Activated CD4-positive, alpha-beta memory T cell treated with anti-CD3 and anti-CD28 coated beads for 36 hours (primary cell): ENCODE data around the gene RAB10. TPM values are rescaled to one million over a fixed set of nuclear protein-coding genes. Genes with fewer than 3 reads are reported as not detected.

Experiments
- CTCF ChIA-PET: fragments of 350-600 bp; sonication (Branson Sonifier 250); formaldehyde crosslinking; loops from one replicate; lab custom pipeline; 2021; ENCODE audit warnings: antibody characterized with exemption, inconsistent platforms; lab: Charles Lee
- POLR2A ChIA-PET: fragments of 350-600 bp; sonication (Branson Sonifier 250); formaldehyde crosslinking; loops from one replicate; lab custom pipeline; 2021; ENCODE audit warnings: antibody characterized with exemption; lab: Charles Lee
- DNase-seq: peaks from one replicate; pipeline ENCODE4 v3.0.0-alpha.2; 2020
- H3K27ac Mint-ChIP-seq: one replicate; pipeline ENCODE4 v1.8.0; 2021; ENCODE audit warnings: mixed read lengths
- H3K27me3 Mint-ChIP-seq: one replicate; pipeline ENCODE4 v1.8.0; 2021; ENCODE audit warnings: mixed read lengths
- H3K36me3 Mint-ChIP-seq: one replicate; pipeline ENCODE4 v1.8.0; 2021; ENCODE audit warnings: mixed read lengths
- H3K4me1 Mint-ChIP-seq: one replicate; pipeline ENCODE4 v1.8.0; 2021; ENCODE audit warnings: low read depth, mixed read lengths
- H3K4me3 Mint-ChIP-seq: one replicate; pipeline ENCODE4 v1.8.0; 2021; ENCODE audit warnings: mild to moderate bottlenecking, mixed read lengths
- H3K9me3 Mint-ChIP-seq: one replicate; pipeline ENCODE4 v1.8.0; 2021; ENCODE audit warnings: mixed read lengths
- intact Hi-C: fragments of 100-400 bp; cut with micrococcal nuclease; formaldehyde crosslinking; loops from one replicate; pipeline ENCODE4 v1.15.1; 2023
- total RNA-seq, 2 experiments: library from RNA; stranded (reverse); gene quantifications; one replicate each; pipeline ENCODE4 v1.2.3, GENCODE V29; 2021

RAB10 gene
- total RNA-seq, 2 experiments from 2014 or later = 110 to 119 TPM

GRCh38 chr2:26175466-26176278 is 141.8 kb downstream of the RAB10 start:
- H3K4me1 Mint-ChIP-seq = peaks cover 12% of the 10 kb centered on the region
- POLR2A ChIA-PET = no interaction called here

GRCh38 chr2:26176279-26176615 is 142.4 kb downstream of the RAB10 start:
- Mint-ChIP-seq H3K4me1 (peaks cover 12% of the 10 kb centered on the region), H3K36me3 (peaks cover 1% of the 10 kb centered on the region), H3K4me3 (no peak overlapping the region), H3K27ac (no peak overlapping the region), H3K9me3 (no peaks in the 10 kb centered on the region), H3K27me3 (peaks cover 41% of the 10 kb centered on the region)
- intact Hi-C loops = no loop called here
- no peak for DNase-seq
- POLR2A ChIA-PET = no interaction called here
- CTCF ChIA-PET = interaction anchor here (2.9 kb wide), 1 partner anchor 9 kb away, joined by 22 read pairs; no protein-coding TSS in a partner anchor

More at GRCh38 chr2:26175466-26176278, 141.8 kb downstream of the RAB10 start:
- intact Hi-C loops = no loop called here
- Mint-ChIP-seq H3K4me3 (no peak overlapping the region), H3K36me3 (peaks cover 1% of the 10 kb centered on the region), H3K27ac (no peak overlapping the region), H3K27me3 (peaks cover 37% of the 10 kb centered on the region), H3K9me3 (no peaks in the 10 kb centered on the region)
- CTCF ChIA-PET = interaction anchor here (2.9 kb wide), 1 partner anchor 10 kb away, joined by 22 read pairs; no protein-coding TSS in a partner anchor
- no peak for DNase-seq

GRCh38 chr2:26177122-26177521 is 143.2 kb downstream of the RAB10 start:
- POLR2A ChIA-PET = no interaction called here
- Mint-ChIP-seq H3K4me3 (no peak overlapping the region), H3K36me3 (no peaks in the 10 kb centered on the region), H3K27ac (no peak overlapping the region), H3K9me3 (no peaks in the 10 kb centered on the region), H3K4me1 (peaks cover 10% of the 10 kb centered on the region), H3K27me3 (peaks cover 34% of the 10 kb centered on the region)
- intact Hi-C loops = no loop called here
- no peak for DNase-seq
- CTCF ChIA-PET = interaction anchor here (2.9 kb wide), 1 partner anchor 8 kb away, joined by 22 read pairs; no protein-coding TSS in a partner anchor

DNA sequence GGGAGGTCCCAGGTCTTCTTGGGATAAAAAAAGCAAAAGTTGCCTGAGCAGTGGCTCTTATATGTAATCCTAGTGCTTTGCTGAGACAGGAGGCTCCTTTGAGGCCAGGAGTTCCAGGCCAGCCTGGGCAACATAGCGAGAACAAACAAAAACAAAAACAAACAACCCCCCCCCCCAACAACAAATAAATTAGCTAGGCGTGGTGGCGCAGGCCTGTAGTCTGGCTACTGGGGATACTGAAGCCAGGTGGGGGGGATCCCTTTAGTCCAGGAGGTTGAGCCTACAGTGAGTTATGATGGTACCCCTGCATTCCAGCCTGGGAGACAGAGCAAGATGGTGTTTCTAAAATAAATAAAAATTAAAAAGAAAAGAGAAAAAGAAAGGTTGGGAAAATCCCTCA is 144.4 kb downstream of the RAB10 start:
- ChIA-PET POLR2A (interaction anchor here (0.6 kb wide), 1 partner anchor 162 kb away, joined by 3 read pairs; no protein-coding TSS in a partner anchor), CTCF (no interaction called here)
- no peak for DNase-seq
- H3K4me3 Mint-ChIP-seq = no peak overlapping the region
- no peaks in the 10 kb centered on the region for H3K9me3 Mint-ChIP-seq
- H3K36me3 Mint-ChIP-seq = no peaks in the 10 kb centered on the region
- H3K27ac Mint-ChIP-seq = no peak overlapping the region
- intact Hi-C loops = no loop called here
- peaks cover 8% of the 10 kb centered on the region for H3K4me1 Mint-ChIP-seq
- H3K27me3 Mint-ChIP-seq = peaks cover 31% of the 10 kb centered on the region

DNA sequence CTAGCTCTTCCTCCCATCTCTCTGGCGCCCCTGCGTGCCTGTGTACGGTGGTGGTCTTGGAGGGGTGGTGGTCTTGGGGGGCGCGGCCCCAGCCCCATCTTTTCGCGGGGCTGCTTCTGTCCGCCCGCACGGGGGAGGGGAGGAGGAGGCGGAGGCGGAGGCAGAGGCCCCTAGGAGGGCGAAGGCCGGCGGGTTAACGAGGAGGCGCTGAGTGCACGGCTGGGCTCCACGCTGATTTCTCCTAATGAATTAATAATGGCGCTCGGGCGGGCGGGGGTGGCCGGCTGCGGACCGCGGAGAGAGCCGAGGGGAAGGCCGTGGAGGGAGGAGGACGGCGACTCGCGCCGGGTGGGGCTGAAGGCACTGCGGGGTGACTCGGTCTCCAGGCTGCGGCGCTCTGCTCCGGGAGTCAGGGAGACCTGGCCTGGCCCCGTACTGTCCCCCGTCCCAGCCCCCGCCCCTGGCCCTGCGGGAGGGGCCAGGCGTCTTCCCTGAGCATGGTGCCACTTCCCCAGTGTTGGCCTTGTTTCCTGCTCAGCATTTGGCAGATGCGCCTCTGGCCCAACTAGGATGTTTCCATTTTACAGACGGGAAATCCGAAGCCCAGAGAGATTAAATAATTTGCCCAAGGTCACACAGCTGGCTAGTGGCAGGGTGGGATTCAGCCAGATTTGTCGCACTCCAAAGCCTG is 145.0 kb downstream of the RAB10 start:
- H3K27ac Mint-ChIP-seq = no peak overlapping the region
- H3K4me3 Mint-ChIP-seq = no peak overlapping the region
- intact Hi-C loops = no loop called here
- no peaks in the 10 kb centered on the region for H3K9me3 Mint-ChIP-seq
- peaks cover 32% of the 10 kb centered on the region for H3K27me3 Mint-ChIP-seq
- H3K4me1 Mint-ChIP-seq = peaks cover 11% of the 10 kb centered on the region
- H3K36me3 Mint-ChIP-seq = no peaks in the 10 kb centered on the region
- POLR2A ChIA-PET = interaction anchor here (0.6 kb wide), 1 partner anchor 163 kb away, joined by 3 read pairs; no protein-coding TSS in a partner anchor
- no peak for DNase-seq
- CTCF ChIA-PET = no interaction called here

DNA sequence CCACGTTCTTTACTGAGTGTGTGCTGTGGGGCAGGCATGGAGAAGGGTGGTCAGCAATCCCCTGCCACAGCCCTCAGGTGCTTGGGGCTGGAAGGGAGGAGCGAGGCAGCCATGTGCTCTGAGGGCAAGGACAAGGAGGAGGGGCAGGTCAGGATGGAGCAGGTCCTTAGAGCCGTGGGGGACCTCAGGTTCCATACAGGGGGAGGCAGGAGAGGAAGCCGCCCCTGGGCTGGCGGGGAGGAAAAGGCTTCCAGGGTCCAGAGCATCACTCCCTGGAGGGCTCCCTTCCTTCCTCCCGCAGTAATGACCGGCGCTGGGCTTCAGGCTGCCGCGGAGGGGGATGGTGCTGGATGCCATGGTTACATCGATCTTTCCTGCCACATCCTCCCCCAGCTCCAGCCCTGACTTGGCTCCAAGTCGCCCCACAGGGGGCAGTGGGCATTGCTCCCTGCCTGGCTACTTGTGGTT is 145.6 kb downstream of the RAB10 start:
- ChIA-PET CTCF (no interaction called here), POLR2A (no interaction called here)
- intact Hi-C loops = no loop called here
- Mint-ChIP-seq H3K27me3 (peaks cover 29% of the 10 kb centered on the region), H3K36me3 (no peaks in the 10 kb centered on the region), H3K4me1 (peaks cover 10% of the 10 kb centered on the region), H3K9me3 (no peaks in the 10 kb centered on the region), H3K27ac (no peak overlapping the region), H3K4me3 (no peak overlapping the region)
- DNase-seq = no peak

- Mint-ChIP-seq H3K9me3 (no peaks in the 10 kb centered on the region), H3K4me1 (peaks cover 19% of the 10 kb centered on the region), H3K27ac (no peak overlapping the region), H3K36me3 (no peaks in the 10 kb centered on the region), H3K27me3 (peaks cover 20% of the 10 kb centered on the region), H3K4me3 (no peak overlapping the region)
- ChIA-PET POLR2A (no interaction called here), CTCF (interaction anchor here (0.6 kb wide), 1 partner anchor 208 kb away, joined by 3 read pairs; no protein-coding TSS in a partner anchor)
- intact Hi-C loops = loop anchor here (10.0 kb wide), 1 partner anchor 152 kb away; no protein-coding TSS in a partner anchor
- DNase-seq = no peak
Measured at GRCh38 chr2:26182441-26182840, 148.6 kb downstream of the RAB10 start.

DNA sequence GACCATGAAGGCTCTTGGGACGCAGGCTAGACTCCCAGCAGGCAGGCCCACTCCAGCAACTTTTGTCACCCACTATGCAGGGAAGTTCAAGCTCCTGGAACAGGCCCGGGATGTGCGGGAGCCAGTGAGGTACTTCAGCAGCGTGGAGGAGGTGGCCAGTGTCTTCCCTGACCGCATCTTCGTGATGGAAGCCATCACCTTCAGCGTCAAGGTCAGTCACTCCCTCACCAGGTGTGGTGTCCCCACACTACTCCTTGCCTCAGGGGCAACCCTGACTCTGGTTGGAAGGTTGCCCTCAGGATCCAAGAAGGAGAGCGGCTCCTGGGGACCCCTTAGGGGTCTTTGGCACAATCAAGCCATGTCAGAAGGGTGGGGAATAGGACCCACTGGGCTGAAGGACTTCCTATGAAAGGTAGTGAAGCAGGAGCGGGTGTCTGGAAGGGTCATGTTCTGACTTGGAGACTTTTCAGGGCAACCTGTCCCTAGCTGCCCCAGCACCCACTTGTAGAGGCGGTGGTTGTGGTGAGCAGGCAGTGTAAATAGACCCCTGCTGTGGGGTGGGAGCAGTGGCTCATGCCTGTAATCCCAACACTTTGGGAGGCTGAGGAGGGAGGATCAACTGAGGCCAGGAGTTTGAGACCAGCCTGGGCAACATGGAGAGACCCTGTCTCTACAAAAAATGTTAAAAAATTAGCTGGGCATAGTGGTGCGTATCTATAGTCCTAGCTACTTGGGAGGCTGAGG is 149.2 kb downstream of the RAB10 start:
- no peak for DNase-seq
- Mint-ChIP-seq H3K4me1 (peaks cover 19% of the 10 kb centered on the region), H3K27me3 (peaks cover 18% of the 10 kb centered on the region), H3K4me3 (no peak overlapping the region), H3K9me3 (no peaks in the 10 kb centered on the region), H3K27ac (no peak overlapping the region), H3K36me3 (no peaks in the 10 kb centered on the region)
- CTCF ChIA-PET = interaction anchor here (0.6 to 4.1 kb wide), 5 partner anchors 7 to 232 kb away, joined by 3 to 22 read pairs (median 11); no protein-coding TSS in a partner anchor
- POLR2A ChIA-PET = interaction anchor here (1.5 kb wide), 1 partner anchor 10 kb away, joined by 5 read pairs; the partner anchor contains the start of gene GAREM2
- intact Hi-C loops = loop anchor here (10.0 kb wide), 1 partner anchor 152 kb away; no protein-coding TSS in a partner anchor

DNA sequence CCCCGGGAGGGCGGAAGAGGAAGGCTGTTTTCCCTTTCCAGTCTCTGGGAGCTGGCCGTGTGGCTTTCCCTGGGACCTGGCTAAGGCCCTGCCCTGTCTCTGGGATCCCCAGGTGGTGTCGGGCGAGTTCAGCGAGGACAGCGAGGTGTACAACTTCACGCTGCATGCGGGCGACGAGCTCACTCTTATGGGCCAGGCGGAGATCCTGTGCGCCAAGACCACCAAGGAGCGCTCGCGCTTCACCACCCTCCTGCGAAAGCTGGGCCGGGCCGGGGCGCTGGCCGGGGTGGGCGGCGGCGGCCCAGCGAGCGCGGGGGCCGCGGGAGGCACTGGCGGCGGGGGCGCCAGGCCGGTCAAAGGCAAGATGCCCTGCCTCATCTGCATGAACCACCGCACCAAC is 150.2 kb downstream of the RAB10 start:
- Mint-ChIP-seq H3K4me1 (peaks cover 18% of the 10 kb centered on the region), H3K27me3 (peaks cover 17% of the 10 kb centered on the region), H3K36me3 (no peaks in the 10 kb centered on the region), H3K4me3 (peak overlapping the region; percentile 43), H3K27ac (no peak overlapping the region), H3K9me3 (no peaks in the 10 kb centered on the region)
- ChIA-PET POLR2A (interaction anchor here (1.0 to 1.5 kb wide), 3 partner anchors 11 to 151 kb away, joined by 3 to 5 read pairs (median 3); partner anchors contain the start of genes GAREM2 and RAB10), CTCF (interaction anchor here (0.6 to 4.1 kb wide), 20 partner anchors 9 to 306 kb away, joined by 3 to 22 read pairs (median 4); partner anchors contain the start of genes ASXL2, GAREM2, HADHA and HADHB)
- intact Hi-C loops = loop anchor here (10.0 kb wide), 1 partner anchor 151 kb away; no protein-coding TSS in a partner anchor
- DNase-seq = no peak

DNA sequence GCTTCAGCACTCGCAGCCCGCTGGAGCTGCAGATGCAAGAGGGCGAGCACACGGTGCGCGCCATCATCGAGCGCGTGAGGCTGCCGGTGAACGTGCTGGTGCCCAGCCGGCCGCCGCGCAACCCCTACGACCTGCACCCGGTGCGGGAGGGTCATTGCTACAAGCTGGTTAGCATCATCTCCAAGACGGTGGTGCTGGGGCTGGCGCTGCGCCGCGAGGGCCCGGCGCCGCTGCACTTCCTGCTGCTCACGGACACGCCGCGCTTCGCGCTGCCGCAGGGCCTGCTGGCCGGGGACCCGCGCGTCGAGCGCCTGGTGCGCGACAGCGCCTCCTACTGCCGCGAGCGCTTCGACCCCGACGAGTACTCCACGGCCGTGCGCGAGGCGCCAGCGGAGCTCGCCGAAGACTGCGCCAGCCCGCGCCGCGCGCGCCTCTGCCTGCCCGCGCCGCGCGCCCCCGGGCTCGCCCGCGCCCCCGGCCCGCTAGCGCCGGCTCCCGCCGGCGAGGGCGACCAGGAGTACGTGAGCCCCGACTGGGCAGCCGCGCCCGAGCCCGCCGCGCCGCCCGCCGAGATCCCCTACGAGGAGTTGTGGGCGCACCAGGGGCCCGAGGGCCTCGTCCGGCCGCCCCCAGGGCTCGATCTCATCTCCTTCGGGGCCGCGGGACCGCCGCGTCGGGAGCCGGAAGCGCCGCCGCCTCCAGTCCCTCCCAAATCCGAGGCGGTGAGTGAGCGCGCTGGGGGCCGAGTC is 150.8 kb downstream of the RAB10 start:
- POLR2A ChIA-PET = interaction anchor here (0.6 to 1.4 kb wide), 5 partner anchors 10 to 160 kb away, joined by 3 to 5 read pairs (median 3); partner anchors contain the start of gene RAB10
- Mint-ChIP-seq H3K36me3 (no peaks in the 10 kb centered on the region), H3K4me3 (peak overlapping the region; percentile 72), H3K9me3 (no peaks in the 10 kb centered on the region), H3K27me3 (peaks cover 13% of the 10 kb centered on the region), H3K4me1 (peaks cover 14% of the 10 kb centered on the region), H3K27ac (no peak overlapping the region)
- CTCF ChIA-PET = interaction anchor here (0.6 to 4.1 kb wide), 29 partner anchors 9 to 633 kb away, joined by 3 to 22 read pairs (median 3); partner anchors contain the start of genes ASXL2, GAREM2, HADHA and HADHB
- intact Hi-C loops = loop anchor here (10.0 kb wide), 1 partner anchor 150 kb away; no protein-coding TSS in a partner anchor
- peak; percentile 89 for DNase-seq
